A549 (cell line): ENCODE results near the gene PDE4D. TPM values are rescaled to one million over a fixed set of nuclear protein-coding genes. Genes with fewer than 3 reads are reported as not detected.

ENCODE experiments used
- ATAC-seq, 2 experiments: fragments of 200-7000 bp in 1 of 2; fragments of >200 bp in 1 of 2; cut with Nextera tagmentation in 1 of 2; cut with Tn5 transposase in 1 of 2; 3 replicates each; pipeline versions ENCODE4 v1.8.0 to v1.9.1; 2018 to 2020; ENCODE audit warnings: mild to moderate bottlenecking in 1 of 2, moderate library complexity in 1 of 2
- CTCF ChIA-PET: fragments of 300-600 bp; sonication (Branson Sonifier 250); formaldehyde crosslinking; extraction: SDS; loops from one replicate; lab custom pipeline; 2021; ENCODE audit warnings: antibody characterized with exemption, inconsistent platforms; lab: Yijun Ruan, JAX
- POLR2A ChIA-PET: fragments of 350-600 bp; formaldehyde crosslinking; extraction: SDS; loops from one replicate; lab custom pipeline; 2021; ENCODE audit warnings: antibody characterized with exemption, inconsistent platforms; lab: Yijun Ruan, JAX
- DNase-seq, 2 experiments: peaks; one replicate each; pipeline versions ENCODE4 v3.0.0 to v3.0.0-alpha.2; 2011 to 2016; ENCODE audit warnings: low read depth in 1 of 2, low spot score in 1 of 2
- FAIRE-seq: peaks from 2 replicates; lab custom pipeline; 2011; peaks lifted over from hg19 to GRCh38; lab: Jason Lieb, UNC
- H3K27ac ChIP-seq, 2 experiments: fragments of >200 bp; sonication (Bioruptor Twin); formaldehyde crosslinking; 3 replicates each; pipeline ENCODE4 v1.5.1; 2016 to 2017
- H3K4me1 ChIP-seq: fragments of >200 bp; sonication (Bioruptor Twin); formaldehyde crosslinking; 3 replicates; pipeline ENCODE4 v1.6.1; 2016
- H3K4me2 ChIP-seq: fragments of >200 bp; sonication (Bioruptor Twin); formaldehyde crosslinking; 3 replicates; pipeline ENCODE4 v1.6.1; 2016
- H3K4me3 ChIP-seq: fragments of >200 bp; sonication (Bioruptor Twin); formaldehyde crosslinking; 3 replicates; pipeline ENCODE4 v1.5.1; 2016
- H3K9me3 ChIP-seq: fragments of >200 bp; sonication (Bioruptor Twin); formaldehyde crosslinking; 3 replicates; pipeline ENCODE4 v1.6.1; 2016
- CBX8 ChIP-seq: fragments of 200-600 bp; sonication (generic); IDR thresholded peaks from 2 replicates; pipeline ENCODE4 v1.6.1; 2016
- CEBPB ChIP-seq, 2 experiments: fragments of >200 bp in 1 of 2; sonication (Bioruptor Twin) in 1 of 2; formaldehyde crosslinking in 1 of 2; IDR thresholded peaks; 2 replicates each; pipeline ENCODE4 v1.6.1; 2012 to 2016
- CHD4 ChIP-seq: fragments of 200-600 bp; sonication (generic); IDR thresholded peaks from 2 replicates; pipeline ENCODE4 v1.6.1; 2016; ENCODE audit warnings: antibody characterized with exemption, mild to moderate bottlenecking, borderline replicate concordance
- EHF ChIP-seq: fragments of 250-450 bp; sonication (Bioruptor Pico); IDR thresholded peaks from 2 replicates; pipeline ENCODE4 v1.5.0; 2020; ENCODE audit warnings: mild to moderate bottlenecking
- ESRRA ChIP-seq: fragments of 150-350 bp; IDR thresholded peaks from 2 replicates; pipeline ENCODE4 v1.6.1; 2014; ENCODE audit warnings: mild to moderate bottlenecking, low read length, borderline replicate concordance
- FOSB ChIP-seq: fragments of 250-450 bp; sonication (Bioruptor Pico); IDR thresholded peaks from 2 replicates; pipeline ENCODE4 v1.5.0; 2020; ENCODE audit warnings: mild to moderate bottlenecking, moderate library complexity
- GATA3 ChIP-seq: IDR thresholded peaks from 2 replicates; pipeline ENCODE4 v1.6.1; 2012; ENCODE audit warnings: borderline replicate concordance
- HOXB5 ChIP-seq: fragments of 250-450 bp; sonication (Bioruptor Pico); IDR thresholded peaks from 2 replicates; pipeline ENCODE4 v1.5.0; 2020; ENCODE audit warnings: mild to moderate bottlenecking, moderate library complexity
- JUN ChIP-seq, 2 experiments: fragments of >200 bp; sonication (Bioruptor Twin); formaldehyde crosslinking; IDR thresholded peaks; 2 replicates in 1 of 2; 3 replicates in 1 of 2; pipeline ENCODE4 v1.6.1; 2016 to 2017
- JUNB ChIP-seq: fragments of >200 bp; sonication (Bioruptor Twin); formaldehyde crosslinking; IDR thresholded peaks from 2 replicates; pipeline ENCODE4 v1.6.1; 2016
- MAX ChIP-seq: IDR thresholded peaks from 2 replicates; pipeline ENCODE4 v1.6.1; 2012
- MYC ChIP-seq: IDR thresholded peaks from 2 replicates; pipeline ENCODE4 v1.6.1; 2012; ENCODE audit warnings: mild to moderate bottlenecking, inconsistent platforms, low read length, improper control_type of control experiment, borderline replicate concordance
- NR3C1 ChIP-seq: fragments of >200 bp; sonication (Bioruptor Twin); formaldehyde crosslinking; IDR thresholded peaks from 3 replicates; pipeline ENCODE4 v1.6.1; 2017
- PHF8 ChIP-seq: fragments of 200-600 bp; sonication (generic); IDR thresholded peaks from 2 replicates; pipeline ENCODE4 v1.6.1; 2016; ENCODE audit warnings: low read depth, mild to moderate bottlenecking, antibody characterized with exemption, moderate library complexity, borderline replicate concordance
- RCOR1 ChIP-seq: fragments of 150-350 bp; IDR thresholded peaks from 2 replicates; pipeline ENCODE4 v1.6.1; 2014; ENCODE audit warnings: antibody characterized with exemption, low read length, low read depth
- REST ChIP-seq: fragments of 200-600 bp; sonication (generic); IDR thresholded peaks from 2 replicates; pipeline ENCODE4 v1.6.1; 2016; ENCODE audit warnings: antibody characterized with exemption, mild to moderate bottlenecking, moderate library complexity
- TFCP2L1 ChIP-seq: fragments of 250-450 bp; sonication (Bioruptor Pico); IDR thresholded peaks from 2 replicates; pipeline ENCODE4 v1.5.0; 2021; ENCODE audit warnings: mild to moderate bottlenecking
- ZFP36 ChIP-seq: fragments of 450-650 bp; IDR thresholded peaks from 2 replicates; pipeline ENCODE4 v1.6.1; 2014; ENCODE audit warnings: borderline replicate concordance; ENCODE audit not compliant: partially characterized antibody
- WGBS: methylation state at CpG from one replicate; pipeline ENCODE4 v1.1.6; 2017; ENCODE audit errors: missing lambda C conversion rate; 5-methylcytosine and 5-hydroxymethylcytosine counted together
- polyA plus RNA-seq, 4 experiments: library from polyadenylated mRNA; depleted of rRNA in 3 of 4; stranded (reverse); fragments of >200 nt; fragmentation: RNase III in 1 of 4; extraction: RNeasy Plus Mini Kit Qiagen cat#74134 plus additional on column Dnase treatment in 1 of 4; gene quantifications; 2 replicates in 3 of 4; 3 replicates in 1 of 4; pipeline ENCODE4 v1.2.3, GENCODE V29; 2011 to 2017
- TF ChIP-seq, protein P1 (sequence below): fragments of 250-450 bp; sonication (Bioruptor Pico); IDR thresholded peaks from 2 replicates; pipeline ENCODE4 v1.5.0; 2021; ENCODE audit warnings: mild to moderate bottlenecking, moderate library complexity, borderline replicate concordance
- TF ChIP-seq, protein P2 (sequence below): fragments of 150-350 bp; IDR thresholded peaks from 2 replicates; pipeline ENCODE4 v1.6.1; 2014; ENCODE audit warnings: low read depth, mild to moderate bottlenecking, low read length
- TF ChIP-seq, protein P3 (sequence below): fragments of >200 bp; sonication (Bioruptor Twin); formaldehyde crosslinking; IDR thresholded peaks from 3 replicates; pipeline ENCODE4 v1.5.1; 2016

The PDE4D gene
- polyA plus RNA-seq, 2 of the 4 experiments (the other 2 are of a cell fraction) = 74.0 to 213 TPM

DNA sequence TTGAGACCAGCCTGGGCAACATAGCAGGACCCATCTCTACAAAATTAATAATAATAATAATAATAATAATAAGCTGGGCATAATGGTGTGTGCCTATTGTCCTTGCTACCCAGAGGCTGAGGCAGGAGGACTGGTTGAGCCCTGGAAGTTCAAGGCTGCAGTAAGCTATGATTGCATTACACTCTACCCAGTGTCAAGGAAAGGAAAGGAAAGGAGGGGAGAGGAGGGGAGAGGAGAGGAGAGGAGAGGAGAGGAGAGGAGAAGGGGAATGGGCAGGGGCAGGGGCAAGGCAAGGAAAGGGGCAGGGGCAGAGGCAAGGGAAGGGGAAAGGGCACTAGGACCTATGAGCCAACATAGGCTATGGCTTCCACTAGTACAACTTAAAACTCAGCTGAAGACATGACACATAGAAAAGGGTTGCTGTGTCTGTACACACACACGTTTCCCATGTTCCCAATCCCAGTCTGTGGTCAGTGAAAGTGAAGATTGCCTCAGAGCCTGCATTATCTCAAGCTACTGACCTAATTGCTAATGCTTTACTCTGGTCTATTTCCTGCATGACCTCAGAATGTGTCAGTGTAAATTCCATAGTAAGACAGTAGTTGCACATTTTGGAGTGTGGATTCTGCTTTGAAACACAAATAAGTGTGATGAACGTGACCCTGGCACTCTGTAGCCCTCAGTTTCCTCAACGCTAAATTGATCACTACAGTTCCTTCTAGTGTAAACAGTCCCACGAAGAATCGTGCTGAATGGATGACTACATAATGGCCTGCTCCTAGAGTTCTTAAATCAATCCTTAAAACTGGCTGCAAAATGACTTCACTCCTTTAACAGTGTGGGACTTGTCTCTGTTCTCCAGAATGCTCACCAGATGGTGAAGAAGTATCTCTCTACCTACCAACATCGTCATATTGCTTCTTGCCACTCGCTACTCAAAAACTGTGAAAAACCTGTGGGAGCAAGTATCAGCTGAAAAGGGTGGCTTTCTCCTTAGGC, 813.6 kb downstream of the PDE4D start (continued):
- TF ChIP-seq TFCP2L1 (CRISPR knock-in tag) (no peak), ZFP36 (no peak), GATA3 (peak; percentile 52; the same call in 1 of the 2 replicates)

DNA sequence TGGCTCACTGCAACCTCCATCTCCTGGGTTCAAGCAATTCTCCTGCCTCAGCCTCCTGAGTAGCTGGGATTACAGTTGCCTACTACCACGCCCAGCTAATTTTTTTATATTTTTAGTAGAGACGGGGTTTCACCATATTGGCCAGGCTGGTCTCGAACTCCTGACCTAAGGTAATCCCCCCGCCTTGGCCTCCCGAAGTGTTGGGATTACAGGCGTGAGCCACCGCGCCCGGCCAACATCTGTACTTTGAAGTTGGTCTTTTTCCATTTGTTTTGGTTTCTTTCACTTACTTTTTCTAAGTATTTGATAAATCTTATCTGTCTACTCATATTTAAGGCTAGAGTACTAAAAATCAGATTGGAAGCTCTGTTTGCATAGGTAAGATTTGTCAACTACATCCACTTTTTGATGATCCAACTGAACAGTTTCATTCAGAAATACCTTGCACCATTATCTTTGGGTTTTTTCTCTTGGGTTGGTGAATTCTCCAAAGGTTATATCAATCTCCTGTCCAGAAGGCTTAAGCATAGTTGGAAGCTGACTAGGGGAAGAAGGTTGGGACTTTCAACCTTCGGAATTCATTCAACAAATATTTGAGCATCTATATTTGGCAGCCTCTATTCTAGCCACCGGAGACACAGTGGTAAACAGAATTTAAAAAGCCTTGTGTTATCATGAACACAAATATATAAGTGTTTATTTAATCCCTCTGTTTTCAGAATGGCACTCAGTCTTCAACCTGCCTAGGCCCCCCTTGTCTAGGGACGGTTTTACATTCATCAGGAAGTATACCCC, 821.6 kb downstream of the PDE4D start:
- H3K4me2 ChIP-seq = peak overlapping the region; percentile 48
- ChIA-PET POLR2A (interaction anchor here (0.6 to 0.8 kb wide), 2 partner anchors 9 to 16 kb away, joined by 3 to 5 read pairs; no protein-coding TSS in a partner anchor), CTCF (interaction anchor here (0.9 to 2.7 kb wide), 3 partner anchors 11 to 179 kb away, joined by 3 to 9 read pairs (median 3); no protein-coding TSS in a partner anchor)
- TF ChIP-seq FOSB = no peak
- TF ChIP-seq EHF = 0 out of 2 replicates have a peak, but pooled peaks have one; percentile 46
- no peak overlapping the region for H3K4me3 ChIP-seq
- WGBS = 74% methylated on average over 12 of the region's 12 CpGs
- H3K27ac ChIP-seq = peak overlapping the region; percentile 52 to 78
- FAIRE-seq = peak; percentile 18
- no peaks in the 10 kb centered on the region for H3K9me3 ChIP-seq
- no peak for DNase-seq
- H3K4me1 ChIP-seq = peaks cover 95% of the 10 kb centered on the region
- peak in 1 of 2 experiments; percentile 28; a peak in 2 of 6 replicates for ATAC-seq

DNA sequence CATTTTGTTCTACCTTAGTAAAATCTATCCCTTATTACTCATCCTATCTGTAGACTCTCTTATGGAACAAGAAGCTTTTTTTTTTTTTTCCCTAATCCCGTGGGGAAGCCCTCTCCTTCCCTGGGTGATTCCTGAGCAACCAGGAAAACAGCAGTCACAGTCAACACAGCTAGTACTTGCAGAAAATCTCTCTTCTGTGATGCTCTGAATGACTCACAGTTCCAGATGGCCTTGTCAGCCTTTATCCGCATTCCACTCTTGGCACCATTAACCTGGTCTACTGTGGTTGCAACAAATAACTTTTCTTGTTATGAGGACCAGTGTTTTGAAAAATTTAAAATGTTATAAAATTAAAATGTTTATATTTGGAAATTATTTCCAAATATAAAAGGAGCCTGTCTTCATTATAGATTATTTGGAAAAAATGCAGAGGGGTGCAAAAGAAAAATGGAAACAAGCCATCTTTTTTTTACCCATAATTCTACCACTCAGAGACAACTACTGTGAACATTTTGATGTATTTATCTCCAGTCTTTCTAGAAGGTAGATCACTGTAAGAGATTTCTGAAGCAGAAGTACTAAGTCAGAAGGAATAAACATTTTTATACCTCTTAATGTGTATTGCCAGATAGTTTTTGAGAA, 824.0 kb downstream of the PDE4D start:
- ATAC-seq (peak; percentile 90 to 97), DNase-seq (peak; percentile 72 to 96), FAIRE-seq (peak; percentile 98)
- Histone ChIP-seq H3K4me3 (no peak overlapping the region), H3K9me3 (no peaks in the 10 kb centered on the region), H3K27ac (peak overlapping the region; percentile 85 to 98), H3K4me2 (peak overlapping the region; percentile 74), H3K4me1 (peaks cover 95% of the 10 kb centered on the region)
- WGBS = 4% methylated on average over 2 of the region's 2 CpGs
- CTCF ChIA-PET = interaction anchor here (0.9 to 1.0 kb wide), 2 partner anchors 33 to 183 kb away, joined by 3 read pairs; no protein-coding TSS in a partner anchor
- POLR2A ChIA-PET = interaction anchor here (0.6 to 1.4 kb wide), 5 partner anchors 8 to 82 kb away, joined by 3 to 5 read pairs (median 3); no protein-coding TSS in a partner anchor
- TF ChIP-seq, protein P1, sequence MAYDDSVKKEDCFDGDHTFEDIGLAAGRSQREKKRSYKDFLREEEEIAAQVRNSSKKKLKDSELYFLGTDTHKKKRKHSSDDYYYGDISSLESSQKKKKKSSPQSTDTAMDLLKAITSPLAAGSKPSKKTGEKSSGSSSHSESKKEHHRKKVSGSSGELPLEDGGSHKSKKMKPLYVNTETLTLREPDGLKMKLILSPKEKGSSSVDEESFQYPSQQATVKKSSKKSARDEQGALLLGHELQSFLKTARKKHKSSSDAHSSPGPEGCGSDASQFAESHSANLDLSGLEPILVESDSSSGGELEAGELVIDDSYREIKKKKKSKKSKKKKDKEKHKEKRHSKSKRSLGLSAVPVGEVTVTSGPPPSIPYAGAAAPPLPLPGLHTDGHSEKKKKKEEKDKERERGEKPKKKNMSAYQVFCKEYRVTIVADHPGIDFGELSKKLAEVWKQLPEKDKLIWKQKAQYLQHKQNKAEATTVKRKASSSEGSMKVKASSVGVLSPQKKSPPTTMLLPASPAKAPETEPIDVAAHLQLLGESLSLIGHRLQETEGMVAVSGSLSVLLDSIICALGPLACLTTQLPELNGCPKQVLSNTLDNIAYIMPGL (CRISPR knock-in tag) = no peak
- TF ChIP-seq MYC (no peak), JUNB (peak; percentile 85), HOXB5 (peak; percentile 50; the same call in 1 of the 2 replicates), ESRRA (no peak), NR3C1 (no peak), CEBPB (IDR thresholded peaks at IDR 0.05) (peak in 1 of 2 experiments; percentile 67; a peak in 1 of 4 replicates), RCOR1 (no peak), PHF8 (no peak), REST (no peak), JUN (IDR thresholded peaks at IDR 0.05) (peak; percentile 65 to 80; a peak in 3 of 5 replicates), CBX8 (no peak), MAX (peak; percentile 68), CHD4 (no peak)
- TF ChIP-seq, protein P2, sequence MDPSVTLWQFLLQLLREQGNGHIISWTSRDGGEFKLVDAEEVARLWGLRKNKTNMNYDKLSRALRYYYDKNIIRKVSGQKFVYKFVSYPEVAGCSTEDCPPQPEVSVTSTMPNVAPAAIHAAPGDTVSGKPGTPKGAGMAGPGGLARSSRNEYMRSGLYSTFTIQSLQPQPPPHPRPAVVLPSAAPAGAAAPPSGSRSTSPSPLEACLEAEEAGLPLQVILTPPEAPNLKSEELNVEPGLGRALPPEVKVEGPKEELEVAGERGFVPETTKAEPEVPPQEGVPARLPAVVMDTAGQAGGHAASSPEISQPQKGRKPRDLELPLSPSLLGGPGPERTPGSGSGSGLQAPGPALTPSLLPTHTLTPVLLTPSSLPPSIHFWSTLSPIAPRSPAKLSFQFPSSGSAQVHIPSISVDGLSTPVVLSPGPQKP = no peak
- TF ChIP-seq, protein P3, sequence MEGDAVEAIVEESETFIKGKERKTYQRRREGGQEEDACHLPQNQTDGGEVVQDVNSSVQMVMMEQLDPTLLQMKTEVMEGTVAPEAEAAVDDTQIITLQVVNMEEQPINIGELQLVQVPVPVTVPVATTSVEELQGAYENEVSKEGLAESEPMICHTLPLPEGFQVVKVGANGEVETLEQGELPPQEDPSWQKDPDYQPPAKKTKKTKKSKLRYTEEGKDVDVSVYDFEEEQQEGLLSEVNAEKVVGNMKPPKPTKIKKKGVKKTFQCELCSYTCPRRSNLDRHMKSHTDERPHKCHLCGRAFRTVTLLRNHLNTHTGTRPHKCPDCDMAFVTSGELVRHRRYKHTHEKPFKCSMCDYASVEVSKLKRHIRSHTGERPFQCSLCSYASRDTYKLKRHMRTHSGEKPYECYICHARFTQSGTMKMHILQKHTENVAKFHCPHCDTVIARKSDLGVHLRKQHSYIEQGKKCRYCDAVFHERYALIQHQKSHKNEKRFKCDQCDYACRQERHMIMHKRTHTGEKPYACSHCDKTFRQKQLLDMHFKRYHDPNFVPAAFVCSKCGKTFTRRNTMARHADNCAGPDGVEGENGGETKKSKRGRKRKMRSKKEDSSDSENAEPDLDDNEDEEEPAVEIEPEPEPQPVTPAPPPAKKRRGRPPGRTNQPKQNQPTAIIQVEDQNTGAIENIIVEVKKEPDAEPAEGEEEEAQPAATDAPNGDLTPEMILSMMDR = no peak
